Measurements from ENCODE around the gene MLLT10.
"Not testable (repeated sequence)": the region's sequence is repeated elsewhere in the genome, so short reads cannot be mapped to it uniquely, and the experiment has no call there.

The MLLT10 gene

DNA sequence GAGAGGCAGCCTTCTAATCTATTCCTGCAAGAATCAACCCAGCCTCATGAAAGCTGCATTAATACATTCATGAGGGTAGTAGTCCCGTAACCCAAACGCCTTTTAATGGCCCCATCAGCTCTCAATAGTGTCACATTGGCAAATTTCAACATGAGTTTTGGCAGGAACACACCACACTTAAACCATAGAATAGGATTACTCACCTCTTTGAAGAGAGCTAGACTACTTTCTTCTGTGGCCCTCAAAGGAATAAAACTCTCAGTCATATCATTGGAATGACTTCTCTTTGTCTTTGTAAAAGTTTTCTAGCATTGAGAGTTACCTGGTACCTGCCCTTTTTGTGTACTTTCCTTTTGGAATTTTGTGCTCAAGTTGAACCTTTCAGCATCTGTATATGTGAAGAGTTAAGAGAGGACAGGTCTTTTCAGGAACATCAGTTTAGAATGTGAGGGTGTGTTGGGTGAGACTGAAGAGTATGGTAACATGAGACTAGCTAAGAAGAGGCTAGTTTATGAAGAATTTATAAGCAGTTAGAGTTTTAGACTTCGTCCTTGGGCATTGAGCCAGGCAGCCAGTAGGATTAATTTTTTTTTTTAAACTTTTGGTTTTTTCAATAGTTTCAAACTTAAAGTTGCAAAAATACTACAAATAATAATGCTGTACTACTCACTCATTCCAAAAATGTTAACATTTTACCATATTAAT is 92.6 kb downstream of the MLLT10 start:
- DNase-seq (ENCODE audit: low spot score), result peak; percentile 38
- H3K27ac ChIP-seq, result no peak overlapping the region
- ChIA-PET POLR2A (ENCODE audit: low non-redundant PET) (no interaction called here), CTCF (interaction anchor here (0.6 kb wide), 1 partner anchor 19 kb away, joined by 3 read pairs; no protein-coding TSS in a partner anchor)
- TF ChIP-seq, protein P1, sequence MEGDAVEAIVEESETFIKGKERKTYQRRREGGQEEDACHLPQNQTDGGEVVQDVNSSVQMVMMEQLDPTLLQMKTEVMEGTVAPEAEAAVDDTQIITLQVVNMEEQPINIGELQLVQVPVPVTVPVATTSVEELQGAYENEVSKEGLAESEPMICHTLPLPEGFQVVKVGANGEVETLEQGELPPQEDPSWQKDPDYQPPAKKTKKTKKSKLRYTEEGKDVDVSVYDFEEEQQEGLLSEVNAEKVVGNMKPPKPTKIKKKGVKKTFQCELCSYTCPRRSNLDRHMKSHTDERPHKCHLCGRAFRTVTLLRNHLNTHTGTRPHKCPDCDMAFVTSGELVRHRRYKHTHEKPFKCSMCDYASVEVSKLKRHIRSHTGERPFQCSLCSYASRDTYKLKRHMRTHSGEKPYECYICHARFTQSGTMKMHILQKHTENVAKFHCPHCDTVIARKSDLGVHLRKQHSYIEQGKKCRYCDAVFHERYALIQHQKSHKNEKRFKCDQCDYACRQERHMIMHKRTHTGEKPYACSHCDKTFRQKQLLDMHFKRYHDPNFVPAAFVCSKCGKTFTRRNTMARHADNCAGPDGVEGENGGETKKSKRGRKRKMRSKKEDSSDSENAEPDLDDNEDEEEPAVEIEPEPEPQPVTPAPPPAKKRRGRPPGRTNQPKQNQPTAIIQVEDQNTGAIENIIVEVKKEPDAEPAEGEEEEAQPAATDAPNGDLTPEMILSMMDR (conservative IDR thresholded peaks at IDR 0.05; ENCODE audit: low read depth), result no peak

- TF ChIP-seq, protein P1 (conservative IDR thresholded peaks at IDR 0.05; ENCODE audit: low read depth), result no peak
- no peak for DNase-seq (ENCODE audit: low spot score)
- H3K27ac ChIP-seq, result no peak overlapping the region
- ChIA-PET POLR2A (ENCODE audit: low non-redundant PET) (no interaction called here), CTCF (interaction anchor here (0.6 to 0.9 kb wide), 2 partner anchors 19 to 23 kb away, joined by 3 read pairs; no protein-coding TSS in a partner anchor)
These were observed 93.3 kb downstream of the MLLT10 start for GRCh38 chr10:21627331-21627730.

DNA sequence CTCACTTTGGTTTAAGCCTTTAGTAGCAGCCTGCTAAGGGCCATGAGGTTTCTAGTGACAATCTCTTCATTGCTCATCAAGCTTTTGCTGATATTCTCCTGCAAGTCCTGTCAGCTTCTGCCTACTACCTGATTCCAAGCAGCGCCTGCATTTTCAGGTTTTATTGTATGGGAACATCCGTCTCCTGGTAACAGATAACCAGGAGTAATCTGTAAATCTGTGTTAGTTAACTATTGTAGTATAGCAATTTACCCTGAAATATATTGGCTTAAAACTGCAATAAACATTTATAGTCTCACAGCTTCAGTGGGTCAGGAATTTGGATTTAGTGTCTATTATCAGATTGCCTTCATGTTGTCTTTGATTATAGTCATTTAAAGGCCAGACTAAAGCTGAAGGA is 94.0 kb downstream of the MLLT10 start:
- CTCF ChIA-PET, result interaction anchor here (0.9 kb wide), 1 partner anchor 24 kb away, joined by 3 read pairs; no protein-coding TSS in a partner anchor
- no peak for DNase-seq (ENCODE audit: low spot score)
- no peak overlapping the region for H3K27ac ChIP-seq
- POLR2A ChIA-PET (ENCODE audit: low non-redundant PET), result no interaction called here
- TF ChIP-seq, protein P1 (conservative IDR thresholded peaks at IDR 0.05; ENCODE audit: low read depth), result no peak

DNA sequence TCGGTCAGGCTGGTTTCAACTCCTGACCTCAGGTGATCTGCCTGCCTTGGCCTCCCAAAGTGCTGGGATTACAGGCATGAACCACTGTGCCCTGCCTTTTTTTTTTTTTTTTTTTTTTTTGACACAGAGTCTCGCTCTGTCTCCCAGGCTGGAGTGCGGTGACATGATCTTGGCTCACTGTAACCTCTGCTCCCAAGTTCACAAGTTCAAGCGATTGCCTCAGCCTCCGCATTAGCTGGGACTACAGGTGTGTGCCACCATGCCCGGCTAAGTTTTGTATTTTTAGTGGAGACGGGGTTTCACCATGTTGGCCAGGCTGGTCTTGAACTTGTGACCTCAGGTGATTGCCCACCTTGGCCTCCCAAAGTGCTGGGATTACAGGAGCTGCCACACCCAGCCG is 94.6 kb downstream of the MLLT10 start:
- DNase-seq (ENCODE audit: low spot score); POLR2A ChIA-PET (ENCODE audit: low non-redundant PET); H3K27ac ChIP-seq; CTCF ChIA-PET: not testable (repeated sequence)

GRCh38 chr10:21634599-21635365 is 100.8 kb downstream of the MLLT10 start:
- H3K27ac ChIP-seq, result no peak overlapping the region
- no peak for DNase-seq (ENCODE audit: low spot score)
- TF ChIP-seq, protein P1 (conservative IDR thresholded peaks at IDR 0.05; ENCODE audit: low read depth), result no peak
- POLR2A ChIA-PET (ENCODE audit: low non-redundant PET), result no interaction called here
- CTCF ChIA-PET, result no interaction called here

DNA sequence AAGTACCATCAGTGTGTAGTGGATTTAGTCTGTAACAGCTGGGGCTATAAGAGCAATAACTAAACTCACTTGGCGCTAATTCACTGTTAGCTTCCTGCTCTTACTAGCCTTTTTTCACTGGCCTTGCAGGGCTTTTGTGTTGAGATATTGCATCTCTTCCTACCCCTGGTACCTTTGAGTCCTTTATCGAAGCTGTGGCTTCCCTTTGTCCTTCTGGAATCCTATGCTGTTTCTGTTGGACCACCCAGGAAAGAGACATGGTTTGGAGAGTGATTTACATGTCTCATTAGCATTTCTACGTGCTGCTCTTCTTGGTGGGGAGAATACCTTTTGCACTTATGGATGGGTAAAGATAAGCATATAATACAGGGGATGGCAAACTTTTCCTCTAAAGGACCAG is 103.8 kb downstream of the MLLT10 start:
- CTCF ChIA-PET, result no interaction called here
- no peak overlapping the region for H3K27ac ChIP-seq
- POLR2A ChIA-PET (ENCODE audit: low non-redundant PET), result no interaction called here
- DNase-seq (ENCODE audit: low spot score), result no peak
- TF ChIP-seq, protein P1 (conservative IDR thresholded peaks at IDR 0.05; ENCODE audit: low read depth), result no peak

DNA sequence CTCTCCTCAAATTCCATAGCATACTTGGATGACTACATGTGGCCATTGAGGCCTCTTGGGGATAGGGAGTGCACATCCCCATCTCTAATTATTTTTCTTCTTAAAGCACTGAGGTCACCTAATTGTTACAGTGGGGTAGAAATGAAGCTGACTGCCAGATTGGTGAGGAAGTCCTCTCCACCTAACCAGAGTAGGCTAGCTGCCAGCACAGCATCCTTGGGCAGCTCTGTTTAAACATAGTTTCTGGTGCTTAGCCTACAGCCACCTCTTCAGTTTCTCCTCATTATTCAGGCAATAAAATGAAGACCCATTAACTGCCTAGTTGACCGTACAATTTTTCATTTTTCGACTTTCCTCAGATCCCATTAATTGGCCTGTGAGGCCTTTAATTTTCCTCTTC is 104.6 kb downstream of the MLLT10 start:
- TF ChIP-seq, protein P1 (conservative IDR thresholded peaks at IDR 0.05; ENCODE audit: low read depth), result no peak
- DNase-seq (ENCODE audit: low spot score), result no peak
- POLR2A ChIA-PET (ENCODE audit: low non-redundant PET), result no interaction called here
- CTCF ChIA-PET, result no interaction called here
- no peak overlapping the region for H3K27ac ChIP-seq

All from RWPE1 (cell line).